ENCODE data around the gene GALNT17. TPM values are rescaled to one million over a fixed set of nuclear protein-coding genes. Genes with fewer than 3 reads are reported as not detected.

The GALNT17 gene
- total RNA-seq, 1 donor from 2014 or later: 2.7 TPM

DNA sequence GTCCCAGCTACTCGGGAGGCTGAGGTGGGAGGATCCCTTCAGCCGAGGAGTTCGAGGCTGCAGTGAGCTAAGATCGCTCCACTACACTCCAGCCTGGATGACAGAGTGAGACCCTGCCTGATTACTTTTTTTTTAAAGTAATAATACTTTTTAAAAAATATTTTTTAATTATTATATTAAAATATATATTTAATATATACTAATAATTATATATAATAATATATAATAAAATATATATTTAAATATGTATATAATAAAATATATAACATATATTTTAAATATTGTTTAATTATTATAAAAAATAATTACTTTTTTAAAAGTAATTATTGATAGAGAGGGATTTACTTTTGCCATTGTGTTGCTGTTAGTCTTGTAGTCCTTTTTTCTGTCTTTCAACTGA is 169.2 kb downstream of the GALNT17 start:
- peaks cover 35% of the 10 kb centered on the region for H3K4me1 Mint-ChIP-seq
- H3K27me3 Mint-ChIP-seq (ENCODE audit: low read depth): no peaks in the 10 kb centered on the region
- no peak overlapping the region for H3K4me3 Mint-ChIP-seq
- H3K36me3 Mint-ChIP-seq: no peaks in the 10 kb centered on the region
- DNase-seq (ENCODE audit: low spot score in 2 of 2, unreplicated experiment in 2 of 2): no peak
- no peaks in the 10 kb centered on the region for H3K9me3 Mint-ChIP-seq
- no peak overlapping the region for H3K27ac Mint-ChIP-seq
- no peak for TF ChIP-seq CTCF (IDR thresholded peaks at IDR 0.05; ENCODE audit: unreplicated experiment)

DNA sequence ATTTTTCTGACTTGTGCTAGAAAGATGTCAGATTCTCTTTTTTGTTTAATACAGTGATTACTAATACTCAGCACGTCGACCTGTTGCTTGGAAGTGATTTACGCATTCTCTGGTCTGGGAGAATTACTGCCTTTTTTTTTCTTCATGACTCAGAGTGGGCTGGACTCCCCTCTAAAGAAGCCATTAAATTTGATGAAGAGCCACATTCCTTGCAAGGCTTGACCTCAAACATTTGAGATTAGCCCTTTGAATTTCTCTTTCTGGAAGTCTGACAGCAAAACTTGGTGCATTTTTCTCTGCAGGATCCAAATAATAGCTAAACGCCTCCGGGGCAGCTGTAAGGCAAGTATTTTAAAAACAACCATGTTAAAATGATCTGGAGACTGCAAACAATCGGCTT is 171.6 kb downstream of the GALNT17 start:
- no peaks in the 10 kb centered on the region for H3K9me3 Mint-ChIP-seq
- H3K4me1 Mint-ChIP-seq: peaks cover 42% of the 10 kb centered on the region
- H3K27ac Mint-ChIP-seq: peak overlapping the region; percentile 89
- TF ChIP-seq CTCF (IDR thresholded peaks at IDR 0.05; ENCODE audit: unreplicated experiment): no peak
- H3K4me3 Mint-ChIP-seq: no peak overlapping the region
- H3K27me3 Mint-ChIP-seq (ENCODE audit: low read depth): no peaks in the 10 kb centered on the region
- DNase-seq (ENCODE audit: low spot score in 2 of 2, unreplicated experiment in 2 of 2): no peak
- no peaks in the 10 kb centered on the region for H3K36me3 Mint-ChIP-seq

- TF ChIP-seq CTCF (IDR thresholded peaks at IDR 0.05; ENCODE audit: unreplicated experiment): no peak
- H3K27ac Mint-ChIP-seq: peak overlapping the region; percentile 80
- H3K4me3 Mint-ChIP-seq: no peak overlapping the region
- H3K9me3 Mint-ChIP-seq: peaks cover 9% of the 10 kb centered on the region
- no peak for DNase-seq (ENCODE audit: low spot score in 2 of 2, unreplicated experiment in 2 of 2)
- H3K27me3 Mint-ChIP-seq (ENCODE audit: low read depth): no peaks in the 10 kb centered on the region
- H3K36me3 Mint-ChIP-seq: no peaks in the 10 kb centered on the region
- H3K4me1 Mint-ChIP-seq: peaks cover 25% of the 10 kb centered on the region
Observed at GRCh38 chr7:71308096-71308495, 176.2 kb downstream of the GALNT17 start.

DNA sequence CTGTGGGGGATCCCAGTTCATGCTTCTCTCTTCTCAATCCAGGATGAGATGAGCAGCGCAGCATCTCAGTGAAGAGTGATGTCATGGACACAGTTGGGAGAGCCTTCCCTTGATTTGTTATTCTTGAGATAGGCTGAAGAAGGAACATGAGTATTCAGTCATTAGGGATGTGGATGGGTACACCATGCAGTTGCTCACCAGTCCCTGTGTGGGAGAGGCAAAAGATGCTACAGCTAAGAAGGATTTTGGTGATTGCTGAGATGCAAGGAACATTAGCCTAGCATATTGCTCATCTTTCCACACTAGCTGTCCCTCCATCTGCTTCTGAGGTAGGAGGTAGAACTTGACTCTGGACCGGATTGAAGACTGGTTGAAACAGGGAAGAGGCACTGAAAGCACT is 179.6 kb downstream of the GALNT17 start:
- peaks cover 7% of the 10 kb centered on the region for H3K36me3 Mint-ChIP-seq
- no peak overlapping the region for H3K27ac Mint-ChIP-seq

DNA sequence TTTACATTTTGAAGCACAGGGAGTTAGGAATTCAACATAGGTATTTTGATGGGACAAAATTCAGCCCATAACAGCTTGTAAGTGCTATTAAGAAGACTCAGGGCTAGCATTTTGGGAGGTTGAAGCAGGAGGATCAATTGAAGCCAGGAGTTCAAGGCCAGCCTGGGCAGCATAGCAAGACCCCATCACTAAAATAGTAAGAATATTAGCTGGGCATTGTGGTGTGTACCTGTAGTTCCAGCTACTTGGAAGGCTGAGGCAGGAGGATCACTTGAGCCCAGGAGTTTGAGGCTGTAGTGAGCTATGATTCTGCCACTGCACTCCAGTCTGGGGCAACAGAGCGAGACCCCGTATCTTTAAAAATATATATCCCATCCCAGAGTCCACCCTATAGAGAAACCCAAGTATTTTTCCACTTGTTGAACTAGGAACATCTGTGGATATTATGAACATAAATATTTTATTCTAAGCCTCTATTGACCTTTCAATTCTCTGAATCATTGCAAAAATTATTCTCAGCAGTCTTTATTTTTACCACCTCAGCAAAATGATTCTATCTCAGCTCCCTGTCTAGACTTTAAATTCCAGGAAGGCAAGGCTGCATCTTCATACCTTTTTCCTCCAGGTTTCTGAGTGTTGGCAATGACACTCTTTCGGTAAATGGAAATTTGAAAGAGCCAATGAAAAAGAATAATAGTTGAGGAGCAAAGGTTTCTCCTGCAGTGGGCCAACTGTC is 181.0 kb downstream of the GALNT17 start:
- peaks cover 26% of the 10 kb centered on the region for H3K9me3 Mint-ChIP-seq
- no peaks in the 10 kb centered on the region for H3K27me3 Mint-ChIP-seq (ENCODE audit: low read depth)
- no peak for DNase-seq (ENCODE audit: low spot score in 2 of 2, unreplicated experiment in 2 of 2)
- no peak overlapping the region for H3K27ac Mint-ChIP-seq
- H3K4me1 Mint-ChIP-seq: peaks cover 7% of the 10 kb centered on the region
- no peak for TF ChIP-seq CTCF (IDR thresholded peaks at IDR 0.05; ENCODE audit: unreplicated experiment)
- peaks cover 7% of the 10 kb centered on the region for H3K36me3 Mint-ChIP-seq
- H3K4me3 Mint-ChIP-seq: no peak overlapping the region

More for the DNA sequence above, 179.6 kb downstream of the GALNT17 start:
- H3K4me1 Mint-ChIP-seq: peaks cover 10% of the 10 kb centered on the region
- DNase-seq (ENCODE audit: low spot score in 2 of 2, unreplicated experiment in 2 of 2): no peak
- H3K27me3 Mint-ChIP-seq (ENCODE audit: low read depth): no peaks in the 10 kb centered on the region
- peaks cover 26% of the 10 kb centered on the region for H3K9me3 Mint-ChIP-seq
- no peak overlapping the region for H3K4me3 Mint-ChIP-seq
- TF ChIP-seq CTCF (IDR thresholded peaks at IDR 0.05; ENCODE audit: unreplicated experiment): no peak
